Kidney (tissue), 14 donors: ENCODE results near the gene CD200R1L. TPM values are rescaled to one million over a fixed set of nuclear protein-coding genes. Genes with fewer than 3 reads are reported as not detected.

Experiments used
- DNase-seq, 5 donors: peaks; one replicate each; pipeline ENCODE4 v3.0.0-alpha.2; 2013 to 2020
- FAIRE-seq: peaks from 2 replicates; lab custom pipeline; 2012; peaks lifted over from hg19 to GRCh38; lab: Jason Lieb, UNC
- H3K27ac ChIP-seq, 2 donors: one replicate each; pipeline ENCODE4 v1.7.0; 2013; ENCODE audit warnings: low read depth in 2 of 2, low read length in 2 of 2, inconsistent platforms in 1 of 2
- H3K27me3 ChIP-seq: one replicate; pipeline ENCODE4 v1.7.1; 2013; ENCODE audit warnings: low read length, inconsistent platforms; ENCODE audit not compliant: control insufficient read depth, insufficient read depth
- H3K36me3 ChIP-seq, 3 donors: one replicate each; pipeline versions ENCODE4 v1.7.0 to v1.7.1; 2013; ENCODE audit warnings: low read length in 3 of 3, control low read depth in 1 of 3, inconsistent platforms in 1 of 3; ENCODE audit not compliant: insufficient read depth in 3 of 3, control insufficient read depth in 2 of 3
- H3K4me1 ChIP-seq, 3 donors: one replicate each; pipeline versions ENCODE4 v1.7.0 to v1.7.1; 2013; ENCODE audit warnings: low read length in 3 of 3, inconsistent platforms in 1 of 3, low read depth in 1 of 3; ENCODE audit not compliant: control insufficient read depth in 2 of 3, insufficient read depth in 2 of 3
- H3K4me3 ChIP-seq, 3 donors: one replicate each; pipeline versions ENCODE4 v1.7.0 to v1.8.1; 2013; ENCODE audit warnings: low read length in 3 of 3, control low read depth in 1 of 3, inconsistent platforms in 1 of 3
- H3K9ac ChIP-seq, 3 donors: one replicate each; pipeline versions ENCODE4 v1.7.0 to v1.7.1; 2013; ENCODE audit warnings: low read length in 3 of 3, control low read depth in 1 of 3, inconsistent platforms in 1 of 3
- H3K9me3 ChIP-seq, 3 donors: one replicate each; pipeline versions ENCODE4 v1.7.0 to v1.7.1; 2013; ENCODE audit warnings: low read length in 3 of 3, control low read depth in 1 of 3, inconsistent platforms in 1 of 3; ENCODE audit not compliant: control insufficient read depth in 2 of 3, insufficient read depth in 1 of 3
- CTCF ChIP-seq: IDR thresholded peaks from 3 replicates; pipeline ENCODE4 v1.5.1; 2012; ENCODE audit warnings: mild to moderate bottlenecking, moderate library complexity, borderline replicate concordance; ENCODE audit not compliant: insufficient read depth; ENCODE audit errors: extremely low read depth
- intact Hi-C: fragments of 100-400 bp; cut with DNase I; formaldehyde crosslinking; loops from one replicate; pipeline ENCODE4 v1.11.1; 2022
- polyA plus RNA-seq: library from polyadenylated mRNA; stranded (reverse); fragments of 350-450 nt; fragmentation: Illumina TruSeq; extraction: RNeasy Lipid Tissue Mini Kit (QIAGEN cat#74804); gene quantifications from one replicate; pipeline ENCODE4 v1.2.3, GENCODE V29; 2014; ENCODE audit warnings: low read depth, low replicate concordance; ENCODE audit not compliant: insufficient read depth
- total RNA-seq: library from RNA; stranded (reverse); fragmentation: NEBNext Ultra II Directional; extraction: Animal tissue kit (Norgen Biotek cat#: 25700); gene quantifications from one replicate; pipeline ENCODE4 v1.2.1, GENCODE V29; 2021
- donor health status: control.
- donor health status: control.
- donor health status: control.
- donor health status: control.
- donor health status: control.
- donor health status: DM: yes; HTN: yes; CAD: no.
- donor health status: Normal renal cell carcinoma (clear cell type).

CD200R1L gene
- total and polyA plus RNA-seq, 2 donors from 2014 or later, result not detected

GRCh38 chr3:112789787-112790186 is 56.9 kb downstream of the CD200R1L start:
- Histone ChIP-seq H3K4me1 (no peaks in the 10 kb centered on the region), H3K27ac (no peak overlapping the region), H3K27me3 (no peaks in the 10 kb centered on the region), H3K9ac (no peak overlapping the region), H3K36me3 (no peaks in the 10 kb centered on the region), H3K9me3 (no peaks in the 10 kb centered on the region), H3K4me3 (no peak overlapping the region)
- no peak for FAIRE-seq
- TF ChIP-seq CTCF, result no peak
- DNase-seq, result no peak
- intact Hi-C loops, result no loop called here

GRCh38 chr3:112786881-112787579 is 59.6 kb downstream of the CD200R1L start:
- Histone ChIP-seq H3K9ac (no peak overlapping the region), H3K4me1 (no peaks in the 10 kb centered on the region), H3K36me3 (no peaks in the 10 kb centered on the region), H3K9me3 (no peaks in the 10 kb centered on the region), H3K27ac (no peak overlapping the region), H3K4me3 (no peak overlapping the region), H3K27me3 (no peaks in the 10 kb centered on the region)
- intact Hi-C loops, result no loop called here
- FAIRE-seq, result no peak
- no peak for TF ChIP-seq CTCF
- no peak for DNase-seq

- no peak for TF ChIP-seq CTCF
Measured at GRCh38 chr3:112786002-112786590, 60.6 kb downstream of the CD200R1L start.

More at GRCh38 chr3:112786002-112786590, 60.6 kb downstream of the CD200R1L start:
- Histone ChIP-seq H3K4me3 (no peak overlapping the region), H3K27ac (no peak overlapping the region), H3K36me3 (no peaks in the 10 kb centered on the region), H3K9ac (no peak overlapping the region), H3K27me3 (no peaks in the 10 kb centered on the region), H3K4me1 (no peaks in the 10 kb centered on the region), H3K9me3 (no peaks in the 10 kb centered on the region)
- FAIRE-seq (no peak), DNase-seq (peak in 1 of 5 donors; percentile 27)
- intact Hi-C loops, result no loop called here
